Mammary epithelial cell (primary cell): ENCODE data around the gene WNT6.

Experiments
- EZH2 ChIP-seq: IDR thresholded peaks from 2 replicates; pipeline ENCODE4 v1.6.1; 2012; ENCODE audit warnings: low read length, inconsistent platforms, borderline replicate concordance
- TF ChIP-seq, protein P1 (sequence below), 2 donors: IDR thresholded peaks in 1 of 2; conservative IDR thresholded peaks in 1 of 2; 2 replicates each; pipeline ENCODE4 v1.5.1; 2011 to 2012; ENCODE audit warnings: inconsistent platforms in 2 of 2, low read length in 2 of 2, mild to moderate bottlenecking in 2 of 2, control low read depth in 1 of 2, low read depth in 1 of 2; ENCODE audit not compliant: insufficient read depth in 1 of 2; ENCODE audit errors: extremely low read depth in 1 of 2

DNA sequence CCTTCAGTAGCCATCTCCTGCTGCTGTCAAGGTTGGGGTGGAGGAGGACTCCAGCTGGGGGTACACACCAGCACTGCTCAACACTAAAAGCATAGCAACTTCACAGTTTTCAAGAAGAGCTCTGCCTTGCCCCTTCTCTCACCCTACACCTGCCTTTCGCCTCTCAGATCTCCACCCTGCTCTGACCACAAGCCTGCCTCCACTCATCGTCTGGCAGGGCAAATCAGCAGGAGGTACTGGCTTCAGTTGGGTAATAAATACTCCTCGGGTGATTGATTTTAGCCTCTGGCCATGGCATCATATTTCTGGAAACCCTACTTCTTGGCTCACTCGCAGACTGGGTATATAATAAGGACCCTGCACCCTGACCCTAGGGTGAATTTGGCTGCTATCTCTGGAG, 24.9 kb upstream of the WNT6 start:
- TF ChIP-seq, protein P1, sequence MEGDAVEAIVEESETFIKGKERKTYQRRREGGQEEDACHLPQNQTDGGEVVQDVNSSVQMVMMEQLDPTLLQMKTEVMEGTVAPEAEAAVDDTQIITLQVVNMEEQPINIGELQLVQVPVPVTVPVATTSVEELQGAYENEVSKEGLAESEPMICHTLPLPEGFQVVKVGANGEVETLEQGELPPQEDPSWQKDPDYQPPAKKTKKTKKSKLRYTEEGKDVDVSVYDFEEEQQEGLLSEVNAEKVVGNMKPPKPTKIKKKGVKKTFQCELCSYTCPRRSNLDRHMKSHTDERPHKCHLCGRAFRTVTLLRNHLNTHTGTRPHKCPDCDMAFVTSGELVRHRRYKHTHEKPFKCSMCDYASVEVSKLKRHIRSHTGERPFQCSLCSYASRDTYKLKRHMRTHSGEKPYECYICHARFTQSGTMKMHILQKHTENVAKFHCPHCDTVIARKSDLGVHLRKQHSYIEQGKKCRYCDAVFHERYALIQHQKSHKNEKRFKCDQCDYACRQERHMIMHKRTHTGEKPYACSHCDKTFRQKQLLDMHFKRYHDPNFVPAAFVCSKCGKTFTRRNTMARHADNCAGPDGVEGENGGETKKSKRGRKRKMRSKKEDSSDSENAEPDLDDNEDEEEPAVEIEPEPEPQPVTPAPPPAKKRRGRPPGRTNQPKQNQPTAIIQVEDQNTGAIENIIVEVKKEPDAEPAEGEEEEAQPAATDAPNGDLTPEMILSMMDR (conservative IDR thresholded peaks at IDR 0.05 in 1 of 2, IDR thresholded peaks at IDR 0.05 in 1 of 2; ENCODE audit: extremely low read depth in 1 of 2, insufficient read depth in 1 of 2, low read depth in 1 of 2, low read length in 2 of 2): no peak
- no peak for TF ChIP-seq EZH2
